ENCODE measurements around the gene L1TD1.

DNA sequence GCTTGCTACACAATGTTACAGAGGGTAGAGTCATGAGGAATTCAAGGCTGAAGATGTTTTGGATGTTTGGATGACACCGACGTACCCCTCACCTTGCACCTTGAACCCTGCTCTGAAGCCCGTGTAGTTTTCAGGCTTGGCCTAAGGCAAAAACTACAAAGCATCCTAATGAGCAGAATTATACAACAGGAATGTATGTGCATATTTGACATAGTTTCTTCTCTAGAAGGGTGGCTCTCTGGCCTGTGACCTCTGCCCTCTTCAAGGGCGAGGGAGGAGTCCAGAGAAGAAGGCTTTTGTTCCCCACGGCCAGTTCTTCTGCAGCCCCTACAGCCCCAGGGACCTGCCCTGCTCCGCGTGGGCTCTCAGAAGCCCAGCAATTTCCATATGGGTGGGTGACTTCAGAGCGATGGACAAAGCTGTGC is 43.3 kb downstream of the L1TD1 start:
- TF ChIP-seq CTCF (IDR thresholded peaks at IDR 0.05) (no peak), POLR2A (IDR thresholded peaks at IDR 0.05) (no peak)

Data from Peyer's patch (tissue), 4 donors.